ENCODE measurements around the gene CACNA1C.

- TF ChIP-seq, protein P1, sequence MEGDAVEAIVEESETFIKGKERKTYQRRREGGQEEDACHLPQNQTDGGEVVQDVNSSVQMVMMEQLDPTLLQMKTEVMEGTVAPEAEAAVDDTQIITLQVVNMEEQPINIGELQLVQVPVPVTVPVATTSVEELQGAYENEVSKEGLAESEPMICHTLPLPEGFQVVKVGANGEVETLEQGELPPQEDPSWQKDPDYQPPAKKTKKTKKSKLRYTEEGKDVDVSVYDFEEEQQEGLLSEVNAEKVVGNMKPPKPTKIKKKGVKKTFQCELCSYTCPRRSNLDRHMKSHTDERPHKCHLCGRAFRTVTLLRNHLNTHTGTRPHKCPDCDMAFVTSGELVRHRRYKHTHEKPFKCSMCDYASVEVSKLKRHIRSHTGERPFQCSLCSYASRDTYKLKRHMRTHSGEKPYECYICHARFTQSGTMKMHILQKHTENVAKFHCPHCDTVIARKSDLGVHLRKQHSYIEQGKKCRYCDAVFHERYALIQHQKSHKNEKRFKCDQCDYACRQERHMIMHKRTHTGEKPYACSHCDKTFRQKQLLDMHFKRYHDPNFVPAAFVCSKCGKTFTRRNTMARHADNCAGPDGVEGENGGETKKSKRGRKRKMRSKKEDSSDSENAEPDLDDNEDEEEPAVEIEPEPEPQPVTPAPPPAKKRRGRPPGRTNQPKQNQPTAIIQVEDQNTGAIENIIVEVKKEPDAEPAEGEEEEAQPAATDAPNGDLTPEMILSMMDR (conservative IDR thresholded peaks at IDR 0.05) = no peak
- TF ChIP-seq EZH2 (IDR thresholded peaks at IDR 0.05; ENCODE audit: low read depth) = no peak
These were observed 522.5 kb downstream of the CACNA1C start for GRCh38 chr12:2575245-2575644.

Measured in PC-9 (cell line).